Measurements from ENCODE around the gene EIF4E3. TPM values are rescaled to one million over a fixed set of nuclear protein-coding genes. Genes with fewer than 3 reads are reported as not detected.

Gene EIF4E3
- total RNA-seq, 1 experiment from 2014 or later: 4.3 TPM

- TF ChIP-seq, protein P1, sequence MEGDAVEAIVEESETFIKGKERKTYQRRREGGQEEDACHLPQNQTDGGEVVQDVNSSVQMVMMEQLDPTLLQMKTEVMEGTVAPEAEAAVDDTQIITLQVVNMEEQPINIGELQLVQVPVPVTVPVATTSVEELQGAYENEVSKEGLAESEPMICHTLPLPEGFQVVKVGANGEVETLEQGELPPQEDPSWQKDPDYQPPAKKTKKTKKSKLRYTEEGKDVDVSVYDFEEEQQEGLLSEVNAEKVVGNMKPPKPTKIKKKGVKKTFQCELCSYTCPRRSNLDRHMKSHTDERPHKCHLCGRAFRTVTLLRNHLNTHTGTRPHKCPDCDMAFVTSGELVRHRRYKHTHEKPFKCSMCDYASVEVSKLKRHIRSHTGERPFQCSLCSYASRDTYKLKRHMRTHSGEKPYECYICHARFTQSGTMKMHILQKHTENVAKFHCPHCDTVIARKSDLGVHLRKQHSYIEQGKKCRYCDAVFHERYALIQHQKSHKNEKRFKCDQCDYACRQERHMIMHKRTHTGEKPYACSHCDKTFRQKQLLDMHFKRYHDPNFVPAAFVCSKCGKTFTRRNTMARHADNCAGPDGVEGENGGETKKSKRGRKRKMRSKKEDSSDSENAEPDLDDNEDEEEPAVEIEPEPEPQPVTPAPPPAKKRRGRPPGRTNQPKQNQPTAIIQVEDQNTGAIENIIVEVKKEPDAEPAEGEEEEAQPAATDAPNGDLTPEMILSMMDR (IDR thresholded peaks at IDR 0.05; ENCODE audit: unreplicated experiment): no peak
- ChIA-PET POLR2A (no interaction called here), CTCF (interaction anchor here (0.6 to 1.2 kb wide), 2 partner anchors 12 to 146 kb away, joined by 3 to 9 read pairs; no protein-coding TSS in a partner anchor)
- Mint-ChIP-seq H3K27me3 (ENCODE audit: insufficient read depth, unreplicated experiment) (no peaks in the 10 kb centered on the region), H3K4me1 (ENCODE audit: insufficient read depth, unreplicated experiment) (no peaks in the 10 kb centered on the region), H3K36me3 (ENCODE audit: insufficient read depth, unreplicated experiment) (no peaks in the 10 kb centered on the region), H3K9me3 (ENCODE audit: unreplicated experiment) (no peaks in the 10 kb centered on the region), H3K27ac (ENCODE audit: low read depth, unreplicated experiment) (no peak overlapping the region), H3K4me3 (ENCODE audit: unreplicated experiment) (no peak overlapping the region)
- BruUV-seq (replicated peaks): no TSS peak
- DNase-seq (ENCODE audit: unreplicated experiment): no peak
- intact Hi-C loops (cut with micrococcal nuclease): no loop called here
Observed at GRCh38 chr3:71718072-71718471, 7.1 kb downstream of the EIF4E3 start.

DNA sequence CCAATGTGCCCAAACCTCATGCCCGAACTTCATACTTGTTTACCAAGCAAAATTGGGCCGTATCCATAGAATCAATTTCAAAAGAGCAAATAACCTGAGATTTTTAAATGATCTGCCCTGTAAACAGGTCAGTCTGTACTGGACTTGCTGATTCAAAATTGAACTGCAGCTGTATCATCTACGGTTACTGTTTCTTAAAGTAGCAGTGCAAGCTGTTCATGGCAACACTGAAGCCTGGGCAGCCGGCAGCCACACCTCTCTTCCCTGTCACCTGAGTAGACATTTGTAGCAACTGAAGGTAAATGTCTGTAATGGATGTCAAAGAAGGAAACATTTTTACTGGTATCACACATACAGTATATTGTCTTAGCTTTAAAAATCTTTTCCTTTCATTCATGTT, 10.6 kb downstream of the EIF4E3 start:
- ChIA-PET POLR2A (interaction anchor here (1.7 kb wide), 1 partner anchor 10 kb away, joined by 5 read pairs; no protein-coding TSS in a partner anchor), CTCF (interaction anchor here (0.8 to 2.9 kb wide), 4 partner anchors 10 to 161 kb away, joined by 4 to 19 read pairs (median 7); partner anchors contain the start of gene EIF4E3)
- no peak for DNase-seq (ENCODE audit: unreplicated experiment)
- no TSS peak for BruUV-seq (replicated peaks)
- H3K36me3 Mint-ChIP-seq (ENCODE audit: insufficient read depth, unreplicated experiment): no peaks in the 10 kb centered on the region
- no peak overlapping the region for H3K27ac Mint-ChIP-seq (ENCODE audit: low read depth, unreplicated experiment)
- TF ChIP-seq, protein P1 (IDR thresholded peaks at IDR 0.05; ENCODE audit: unreplicated experiment): no peak
- no peaks in the 10 kb centered on the region for H3K27me3 Mint-ChIP-seq (ENCODE audit: insufficient read depth, unreplicated experiment)
- H3K4me3 Mint-ChIP-seq (ENCODE audit: unreplicated experiment): no peak overlapping the region
- H3K4me1 Mint-ChIP-seq (ENCODE audit: insufficient read depth, unreplicated experiment): no peaks in the 10 kb centered on the region
- intact Hi-C loops (cut with micrococcal nuclease): loop anchor here (5.0 kb wide), 1 partner anchor 143 kb away; no protein-coding TSS in a partner anchor
- no peaks in the 10 kb centered on the region for H3K9me3 Mint-ChIP-seq (ENCODE audit: unreplicated experiment)

DNA sequence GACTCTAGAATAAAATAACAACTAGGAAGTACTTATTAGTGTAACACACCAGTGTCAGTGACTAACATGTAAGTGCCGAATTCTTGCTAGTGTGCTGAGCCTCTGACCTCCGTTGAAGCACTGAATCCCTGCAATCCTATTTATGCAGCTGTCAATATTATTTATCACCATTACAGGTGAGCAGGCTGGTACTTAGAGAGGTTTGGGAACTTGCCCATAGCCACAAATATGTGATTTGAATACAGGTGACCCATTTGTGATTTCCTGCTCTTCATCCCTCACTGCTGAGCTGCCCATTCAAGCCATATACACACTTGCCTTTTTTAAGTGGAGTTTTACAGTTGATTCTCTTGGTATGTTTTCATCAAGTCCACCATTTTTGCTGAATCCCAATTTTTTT, 12.2 kb downstream of the EIF4E3 start:
- ChIA-PET POLR2A (interaction anchor here (0.6 to 1.7 kb wide), 3 partner anchors 11 to 17 kb away, joined by 3 to 5 read pairs (median 4); no protein-coding TSS in a partner anchor), CTCF (interaction anchor here (0.6 to 2.9 kb wide), 5 partner anchors 11 to 1188 kb away, joined by 3 to 19 read pairs (median 3); no protein-coding TSS in a partner anchor)
- no peaks in the 10 kb centered on the region for H3K27me3 Mint-ChIP-seq (ENCODE audit: insufficient read depth, unreplicated experiment)
- H3K4me3 Mint-ChIP-seq (ENCODE audit: unreplicated experiment): no peak overlapping the region
- H3K27ac Mint-ChIP-seq (ENCODE audit: low read depth, unreplicated experiment): no peak overlapping the region
- no peaks in the 10 kb centered on the region for H3K9me3 Mint-ChIP-seq (ENCODE audit: unreplicated experiment)
- no peaks in the 10 kb centered on the region for H3K4me1 Mint-ChIP-seq (ENCODE audit: insufficient read depth, unreplicated experiment)
- BruUV-seq (replicated peaks): no TSS peak
- TF ChIP-seq, protein P1 (IDR thresholded peaks at IDR 0.05; ENCODE audit: unreplicated experiment): no peak
- H3K36me3 Mint-ChIP-seq (ENCODE audit: insufficient read depth, unreplicated experiment): no peaks in the 10 kb centered on the region
- intact Hi-C loops (cut with micrococcal nuclease): loop anchor here (5.0 kb wide), 1 partner anchor 144 kb away; no protein-coding TSS in a partner anchor
- DNase-seq (ENCODE audit: unreplicated experiment): no peak

GRCh38 chr3:71710906-71711494, 14.2 kb downstream of the EIF4E3 start:
- Mint-ChIP-seq H3K27me3 (ENCODE audit: insufficient read depth, unreplicated experiment) (no peaks in the 10 kb centered on the region), H3K4me3 (ENCODE audit: unreplicated experiment) (no peak overlapping the region), H3K4me1 (ENCODE audit: insufficient read depth, unreplicated experiment) (no peaks in the 10 kb centered on the region), H3K36me3 (ENCODE audit: insufficient read depth, unreplicated experiment) (no peaks in the 10 kb centered on the region), H3K27ac (ENCODE audit: low read depth, unreplicated experiment) (no peak overlapping the region), H3K9me3 (ENCODE audit: unreplicated experiment) (no peaks in the 10 kb centered on the region)
- intact Hi-C loops (cut with micrococcal nuclease): loop anchor here (2.0 to 5.0 kb wide), 2 partner anchors 146 to 1112 kb away; no protein-coding TSS in a partner anchor
- no TSS peak for BruUV-seq (replicated peaks)
- ChIA-PET CTCF (interaction anchor here (0.6 to 4.0 kb wide), 38 partner anchors 9 to 1970 kb away, joined by 3 to 28 read pairs (median 4); no protein-coding TSS in a partner anchor), POLR2A (interaction anchor here (0.6 to 0.8 kb wide), 2 partner anchors 21 to 1110 kb away, joined by 3 read pairs; no protein-coding TSS in a partner anchor)
- DNase-seq (ENCODE audit: unreplicated experiment): peak; percentile 56
- TF ChIP-seq, protein P1 (IDR thresholded peaks at IDR 0.05; ENCODE audit: unreplicated experiment): peak; percentile 48

Measured in MCF 10A (cell line).